Middle frontal gyrus (tissue), 1 donor: ENCODE results near the gene ARHGAP21.
"Not testable (repeated sequence)": the region's sequence is repeated elsewhere in the genome, so short reads cannot be mapped to it uniquely, and the experiment has no call there.

Experiments used
- DNase-seq: peaks from one replicate; pipeline ENCODE4 v3.0.0-alpha.2; 2015; ENCODE audit warnings: low spot score; ENCODE audit errors: extremely low spot score

The ARHGAP21 gene

DNA sequence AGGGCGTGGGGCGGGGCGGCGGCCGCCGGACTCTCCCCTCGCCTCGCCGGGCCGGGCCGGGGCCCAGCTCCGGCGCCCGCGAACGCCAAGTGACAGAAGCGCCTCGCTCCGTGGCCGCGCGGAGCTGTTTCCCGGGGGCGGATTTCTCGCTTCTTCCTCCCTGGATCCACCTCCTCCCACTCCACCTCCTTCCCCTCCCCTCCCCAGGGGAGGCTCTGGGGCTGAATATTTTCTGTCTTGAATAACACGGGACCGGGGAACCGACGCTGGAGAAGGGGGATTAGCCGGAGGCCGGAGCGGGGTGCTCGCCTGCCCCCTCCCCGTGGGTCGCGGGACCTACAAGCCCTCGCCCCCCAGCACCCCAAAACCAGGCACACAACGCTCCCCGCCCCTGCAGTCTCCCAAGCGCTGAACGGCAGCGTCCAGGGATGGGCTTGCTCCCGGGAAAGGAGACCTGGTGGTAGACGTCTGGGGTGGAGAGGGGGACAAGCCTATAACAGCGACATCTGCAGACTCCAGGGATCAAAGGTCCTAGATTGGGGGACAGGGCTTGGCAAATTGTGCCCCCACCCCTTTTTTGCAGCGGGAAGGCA is at the start of gene ARHGAP21:
Gene ARHGAP21, minus strand, starts transcription at position 100 of the 593 bp plus-strand sequence. CDS start 1,988 bp downstream, outside the sequence.
- peak; percentile 65 for DNase-seq

DNA sequence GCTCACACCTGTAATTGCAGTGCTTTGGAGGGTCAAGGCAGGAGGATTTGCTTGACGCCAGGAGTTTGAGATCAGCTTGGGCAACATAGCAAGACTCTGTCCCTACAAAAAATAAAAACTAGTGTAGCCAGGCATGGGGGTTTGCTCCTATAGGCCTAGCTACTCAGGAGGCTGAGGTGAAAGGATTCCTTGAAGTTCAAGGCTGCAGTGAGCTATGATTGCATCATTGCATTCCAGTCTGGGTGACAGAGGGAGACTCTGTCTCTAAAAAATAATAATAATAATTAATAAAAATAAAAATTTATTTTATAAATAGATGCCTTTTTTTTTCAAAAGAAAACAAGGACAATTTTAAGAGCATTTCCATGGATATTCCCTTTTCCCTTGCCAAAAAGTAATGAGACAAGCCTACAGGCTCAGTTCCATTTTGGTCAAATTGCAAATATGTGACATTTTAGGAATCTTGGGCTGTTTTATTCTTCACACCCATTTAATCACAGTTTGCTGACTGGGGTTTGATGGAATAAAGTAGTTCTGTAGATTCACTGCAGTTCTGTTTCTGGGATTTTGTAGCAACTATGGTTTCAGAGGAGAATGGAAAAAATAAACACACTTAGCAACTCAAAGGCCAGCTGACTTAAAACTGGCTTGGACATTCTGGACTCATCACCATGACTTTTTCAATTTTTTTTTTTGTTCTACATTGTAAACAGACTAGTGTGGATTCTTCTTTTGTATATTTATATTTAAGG is 48.4 kb upstream of the ARHGAP21 start:
- DNase-seq = no peak

DNA sequence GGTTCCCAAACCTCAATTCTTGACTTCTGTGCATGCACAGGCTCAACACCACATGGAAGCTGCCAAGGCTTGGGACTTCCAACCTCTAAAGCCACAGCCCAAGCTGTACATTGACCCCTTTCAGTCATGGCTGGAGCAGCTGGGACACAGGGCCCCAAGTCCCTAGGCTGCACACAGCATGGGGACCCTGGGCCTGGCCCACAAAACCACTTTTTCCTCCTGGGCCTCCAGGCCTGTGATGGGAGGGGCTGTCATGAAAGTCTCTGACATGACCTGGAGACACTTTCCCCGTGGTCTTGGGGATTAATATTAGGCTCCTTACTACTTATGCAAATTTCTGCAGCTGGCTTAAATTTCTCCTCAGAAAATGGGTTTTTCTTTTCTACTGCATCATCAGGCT is 41.3 kb upstream of the ARHGAP21 start:
- DNase-seq = not testable (repeated sequence)

DNA sequence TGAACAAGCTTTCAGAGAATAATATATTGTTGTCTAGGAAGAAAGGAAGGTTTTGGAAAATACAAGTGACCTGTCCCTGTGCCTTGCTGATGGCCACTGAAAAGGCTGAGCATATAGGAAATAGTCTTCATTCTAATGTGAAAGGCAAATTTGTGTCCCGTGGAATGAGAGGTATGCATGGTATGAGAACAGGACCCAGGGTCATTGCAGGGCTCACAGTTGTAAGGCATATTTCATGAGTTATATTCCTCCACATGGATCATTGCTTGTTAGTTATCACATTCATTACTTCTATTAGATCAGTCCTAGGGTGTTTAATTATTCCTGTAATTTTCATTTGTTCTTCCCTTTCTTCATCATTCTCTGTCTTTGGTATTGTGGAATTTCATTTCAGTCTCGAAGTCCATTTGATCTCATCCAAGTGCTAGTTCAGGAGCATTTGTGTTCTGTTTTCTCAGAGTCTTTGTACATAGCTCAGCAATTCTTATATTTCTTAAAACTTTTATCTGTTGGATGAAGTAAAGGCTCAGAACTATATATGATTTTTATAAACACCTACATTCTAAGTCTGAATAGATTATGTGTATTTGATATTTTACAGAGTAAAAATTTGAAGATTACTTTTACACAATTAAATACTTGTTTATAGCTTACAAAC is 39.4 kb upstream of the ARHGAP21 start:
- DNase-seq = no peak

GRCh38 chr10:24762161-24762924 is 38.7 kb upstream of the ARHGAP21 start:
- no peak for DNase-seq

DNA sequence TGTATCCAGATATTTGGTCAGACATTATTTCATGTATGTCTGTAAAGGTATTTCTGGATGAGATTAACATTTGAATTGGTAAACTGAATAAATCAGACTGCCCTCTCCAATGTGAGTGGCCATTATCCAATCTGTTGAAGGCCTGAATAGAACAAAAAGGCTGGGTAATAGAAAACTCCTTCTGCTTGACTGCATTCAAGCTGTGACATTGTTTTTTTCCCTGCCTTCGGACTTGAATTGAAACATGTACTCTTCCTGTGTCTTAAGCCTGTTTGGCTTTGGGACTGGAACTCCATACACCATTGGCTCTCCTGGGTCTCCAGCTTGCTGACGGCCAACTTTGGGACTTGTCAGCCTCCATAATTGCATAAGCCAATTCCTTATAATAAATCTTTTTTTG is 36.0 kb upstream of the ARHGAP21 start:
- no peak for DNase-seq

DNA sequence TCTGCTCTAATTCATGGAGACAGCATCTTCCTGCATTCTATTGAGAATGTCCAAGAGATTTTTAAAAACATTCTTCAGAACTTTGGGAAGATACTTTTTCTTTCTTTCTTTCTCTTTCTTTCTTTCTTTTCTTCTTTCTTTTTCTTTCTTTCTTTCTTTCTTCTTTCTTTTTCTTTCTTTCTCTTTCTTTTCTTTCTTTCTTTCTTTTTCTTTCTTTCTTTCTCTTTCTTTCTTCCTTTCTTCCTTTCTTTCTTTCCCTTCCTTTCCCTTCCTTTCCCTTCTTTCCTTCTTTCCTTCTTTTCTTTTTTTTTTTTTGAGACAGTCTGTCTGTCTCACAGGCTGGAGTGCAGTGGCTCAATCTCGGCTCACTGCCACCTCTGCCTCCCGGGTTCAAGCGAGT is 34.6 kb upstream of the ARHGAP21 start:
- not testable (repeated sequence) for DNase-seq

GRCh38 chr10:24756283-24756682 is 32.6 kb upstream of the ARHGAP21 start:
- DNase-seq = no peak

DNA sequence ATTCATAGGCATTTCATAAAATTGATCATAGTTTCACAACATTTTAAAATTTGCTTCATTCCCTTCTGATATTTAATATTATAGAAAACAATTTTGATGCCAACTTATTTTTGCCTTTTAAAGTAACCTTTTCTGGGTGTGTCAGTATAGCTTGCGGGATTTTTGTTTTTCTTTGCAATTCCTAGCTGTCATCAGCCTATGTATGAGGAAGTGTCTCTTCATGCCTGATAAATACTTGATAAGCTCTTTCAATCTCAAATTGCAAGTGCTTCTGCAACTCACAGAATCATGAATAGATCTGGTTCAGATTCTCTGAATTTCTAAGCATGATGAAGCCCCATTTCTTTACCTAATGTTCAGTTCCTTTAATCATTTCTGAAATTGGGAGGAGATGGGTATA is 28.0 kb upstream of the ARHGAP21 start:
- DNase-seq = no peak

- no peak for DNase-seq
These were observed 27.0 kb upstream of the ARHGAP21 start for GRCh38 chr10:24750695-24751094.

GRCh38 chr10:24748214-24748613 is 24.5 kb upstream of the ARHGAP21 start:
- DNase-seq = no peak

DNA sequence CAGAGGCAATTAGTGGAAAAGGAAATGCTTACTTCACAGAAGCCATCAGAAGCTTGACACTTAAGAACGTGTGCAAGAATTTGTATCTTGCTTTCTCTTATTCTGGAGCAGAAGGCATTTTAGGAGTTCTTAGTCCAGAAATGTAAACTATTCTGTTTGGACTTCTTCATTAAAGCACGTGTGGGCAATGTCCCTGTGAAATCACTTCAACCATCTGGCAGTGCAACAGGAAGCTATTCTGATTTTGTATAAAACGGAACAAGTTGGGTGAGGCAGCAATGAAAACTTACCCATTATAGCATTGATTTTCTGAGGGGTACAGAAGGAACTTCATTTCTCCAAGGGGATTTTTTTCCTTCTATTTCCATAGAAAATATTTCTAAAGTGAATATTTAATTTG is 21.3 kb upstream of the ARHGAP21 start:
- no peak for DNase-seq

GRCh38 chr10:24740714-24741113 is 17.0 kb upstream of the ARHGAP21 start:
- DNase-seq = no peak

GRCh38 chr10:24737001-24737400 is 13.3 kb upstream of the ARHGAP21 start:
- DNase-seq = no peak

DNA sequence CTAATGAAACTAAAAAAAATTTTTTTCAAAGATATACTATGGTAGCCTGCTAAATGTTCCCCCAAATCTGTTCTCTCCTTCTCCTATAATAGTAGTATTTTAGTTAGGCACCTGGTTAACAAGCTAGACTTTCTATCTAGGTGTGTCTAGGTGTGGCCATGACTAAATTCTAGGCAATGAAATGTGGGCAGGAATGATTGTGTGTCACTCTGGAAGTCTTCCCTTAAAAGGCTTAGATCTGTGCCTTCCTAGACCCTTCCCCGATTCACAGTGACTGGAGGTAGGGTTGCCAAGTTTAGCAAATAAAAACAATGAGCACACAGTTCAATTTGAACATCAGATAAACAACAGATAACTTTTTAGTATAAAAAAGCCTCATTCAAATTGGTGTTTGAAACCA is 8.3 kb upstream of the ARHGAP21 start:
- DNase-seq = no peak

GRCh38 chr10:24730811-24731210 is 7.1 kb upstream of the ARHGAP21 start:
- no peak for DNase-seq

- DNase-seq = no peak
These were observed 4.1 kb upstream of the ARHGAP21 start for GRCh38 chr10:24727786-24728185.

- DNase-seq = no peak
These were observed 2.9 kb upstream of the ARHGAP21 start for GRCh38 chr10:24726626-24727025.

- not testable (repeated sequence) for DNase-seq
These were observed 2.3 kb upstream of the ARHGAP21 start for GRCh38 chr10:24726029-24726428.

GRCh38 chr10:24724381-24725228 is 918 bp upstream of the ARHGAP21 start:
- peak; percentile 96 for DNase-seq

DNA sequence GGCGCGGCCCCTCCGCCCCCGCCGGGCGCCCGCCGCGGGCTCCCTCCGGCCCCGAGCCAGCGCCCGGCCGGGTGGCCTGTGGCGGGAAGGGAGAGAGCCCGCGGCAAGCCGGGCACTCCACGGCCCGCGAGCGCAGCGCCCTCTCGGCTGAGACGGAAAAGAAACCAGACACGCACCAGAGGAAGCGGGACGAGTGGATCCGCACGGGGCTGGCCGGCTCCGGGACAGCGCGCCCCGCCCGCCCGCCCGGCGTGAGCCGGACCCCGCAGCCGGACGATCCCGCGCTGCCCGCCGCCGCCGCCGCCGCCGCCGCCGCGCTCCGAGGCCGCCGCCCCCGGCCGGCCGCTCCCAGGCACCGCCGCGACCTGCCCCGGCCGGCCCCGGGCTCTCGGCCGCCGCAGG is 300 bp downstream of the ARHGAP21 start:
- no peak for DNase-seq
